GM19452 (cell line): ENCODE results near the gene MAP4K1.
A peak's percentile ranks its signal among the peaks of the same experiment; 100 is the strongest.
"Not testable (repeated sequence)": the region's sequence is repeated elsewhere in the genome, so short reads cannot be mapped to it uniquely, and the experiment has no call there.

Experiments
- ATAC-seq: cut with Tn5 transposase; IDR thresholded peaks from one replicate; pipeline ENCODE4 v1.9.1; 2021; ENCODE audit not compliant: unreplicated experiment

The MAP4K1 gene

GRCh38 chr19:38653028-38653571, 35.3 kb upstream of the MAP4K1 start:
- no peak for ATAC-seq

- ATAC-seq, result no peak
These were observed 33.3 kb upstream of the MAP4K1 start for GRCh38 chr19:38650911-38651584.

GRCh38 chr19:38650172-38650775, 32.5 kb upstream of the MAP4K1 start:
- no peak for ATAC-seq

- no peak for ATAC-seq
These were observed 31.8 kb upstream of the MAP4K1 start for GRCh38 chr19:38649305-38650171.

GRCh38 chr19:38648769-38649304, 31.1 kb upstream of the MAP4K1 start:
- ATAC-seq, result no peak

- no peak for ATAC-seq
These were observed 30.4 kb upstream of the MAP4K1 start for GRCh38 chr19:38647966-38648768.

GRCh38 chr19:38647368-38647965, 29.7 kb upstream of the MAP4K1 start, which contains the start of gene ACTN4:
Gene ACTN4, plus strand, starts transcription at chr19:38647649. Its CDS starts 97 bp downstream, at chr19:38647746.
- peak; percentile 85 for ATAC-seq

- ATAC-seq, result no peak
These were observed 27.0 kb upstream of the MAP4K1 start for GRCh38 chr19:38644719-38645118.

GRCh38 chr19:38642176-38642575, 24.4 kb upstream of the MAP4K1 start:
- ATAC-seq, result no peak

GRCh38 chr19:38640368-38640767, 22.6 kb upstream of the MAP4K1 start:
- no peak for ATAC-seq

- no peak for ATAC-seq
These were observed 21.9 kb upstream of the MAP4K1 start for GRCh38 chr19:38639679-38640078.

GRCh38 chr19:38638461-38638860, 20.7 kb upstream of the MAP4K1 start:
- ATAC-seq, result no peak

GRCh38 chr19:38635483-38636399, 18.0 kb upstream of the MAP4K1 start:
- no peak for ATAC-seq

GRCh38 chr19:38634757-38635482, 17.2 kb upstream of the MAP4K1 start:
- ATAC-seq, result no peak

GRCh38 chr19:38632476-38633213, 14.9 kb upstream of the MAP4K1 start:
- no peak for ATAC-seq

- not testable (repeated sequence) for ATAC-seq
These were observed 14.2 kb upstream of the MAP4K1 start for GRCh38 chr19:38631811-38632475.

GRCh38 chr19:38631301-38631700, 13.5 kb upstream of the MAP4K1 start:
- not testable (repeated sequence) for ATAC-seq
